ENCODE measurements around the gene ANKRD26.

DNA sequence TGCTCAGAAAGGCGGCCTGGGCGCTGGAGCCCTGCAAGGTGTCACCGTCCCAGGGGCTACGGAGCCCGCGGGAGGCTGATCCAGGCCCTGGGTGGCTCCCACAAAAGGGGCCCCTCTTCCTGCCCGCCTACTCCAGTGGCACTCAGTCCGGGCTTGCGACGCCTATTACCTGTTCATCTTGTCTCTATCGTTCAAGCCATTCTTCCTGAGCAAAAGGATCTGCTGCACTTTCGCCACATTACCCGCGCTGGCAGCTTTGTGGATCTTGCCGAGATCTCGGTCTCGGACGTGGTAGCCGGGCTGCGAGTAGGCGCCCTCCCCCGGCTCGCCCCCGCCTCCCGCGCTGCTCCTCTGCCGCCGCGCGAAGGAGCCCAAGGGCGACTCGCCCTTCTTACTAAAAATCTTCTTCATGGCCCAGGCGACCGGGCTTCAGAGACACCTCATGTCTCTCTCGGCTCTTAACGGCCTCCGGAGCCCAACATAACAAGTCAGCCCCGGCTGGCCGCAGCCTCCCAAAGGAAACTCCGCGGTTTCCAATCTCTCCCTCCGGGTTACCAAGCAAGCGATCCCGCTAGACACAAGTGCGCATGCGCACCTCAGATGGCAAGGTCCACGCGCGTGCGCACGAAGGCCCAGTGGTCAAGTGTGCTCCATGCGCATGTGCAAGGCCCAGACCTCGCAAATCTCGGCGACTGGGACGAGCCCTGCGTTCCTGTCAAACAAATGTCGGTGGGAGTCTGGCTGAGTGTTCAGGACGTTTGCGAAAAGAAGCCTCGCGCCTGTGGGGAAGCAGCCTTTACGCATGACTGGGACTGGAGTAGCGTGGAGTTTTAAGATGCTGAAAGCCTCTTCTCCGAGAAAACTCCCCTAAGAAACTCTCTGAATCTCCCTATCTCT, at the start of gene ANKRD26:
- TF ChIP-seq, protein P1, sequence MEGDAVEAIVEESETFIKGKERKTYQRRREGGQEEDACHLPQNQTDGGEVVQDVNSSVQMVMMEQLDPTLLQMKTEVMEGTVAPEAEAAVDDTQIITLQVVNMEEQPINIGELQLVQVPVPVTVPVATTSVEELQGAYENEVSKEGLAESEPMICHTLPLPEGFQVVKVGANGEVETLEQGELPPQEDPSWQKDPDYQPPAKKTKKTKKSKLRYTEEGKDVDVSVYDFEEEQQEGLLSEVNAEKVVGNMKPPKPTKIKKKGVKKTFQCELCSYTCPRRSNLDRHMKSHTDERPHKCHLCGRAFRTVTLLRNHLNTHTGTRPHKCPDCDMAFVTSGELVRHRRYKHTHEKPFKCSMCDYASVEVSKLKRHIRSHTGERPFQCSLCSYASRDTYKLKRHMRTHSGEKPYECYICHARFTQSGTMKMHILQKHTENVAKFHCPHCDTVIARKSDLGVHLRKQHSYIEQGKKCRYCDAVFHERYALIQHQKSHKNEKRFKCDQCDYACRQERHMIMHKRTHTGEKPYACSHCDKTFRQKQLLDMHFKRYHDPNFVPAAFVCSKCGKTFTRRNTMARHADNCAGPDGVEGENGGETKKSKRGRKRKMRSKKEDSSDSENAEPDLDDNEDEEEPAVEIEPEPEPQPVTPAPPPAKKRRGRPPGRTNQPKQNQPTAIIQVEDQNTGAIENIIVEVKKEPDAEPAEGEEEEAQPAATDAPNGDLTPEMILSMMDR (IDR thresholded peaks at IDR 0.05): no peak
- TF ChIP-seq POLR2A (IDR thresholded peaks at IDR 0.05): peak; percentile 80
